Measurements from ENCODE around the gene PHACTR1.

PHACTR1 gene

DNA sequence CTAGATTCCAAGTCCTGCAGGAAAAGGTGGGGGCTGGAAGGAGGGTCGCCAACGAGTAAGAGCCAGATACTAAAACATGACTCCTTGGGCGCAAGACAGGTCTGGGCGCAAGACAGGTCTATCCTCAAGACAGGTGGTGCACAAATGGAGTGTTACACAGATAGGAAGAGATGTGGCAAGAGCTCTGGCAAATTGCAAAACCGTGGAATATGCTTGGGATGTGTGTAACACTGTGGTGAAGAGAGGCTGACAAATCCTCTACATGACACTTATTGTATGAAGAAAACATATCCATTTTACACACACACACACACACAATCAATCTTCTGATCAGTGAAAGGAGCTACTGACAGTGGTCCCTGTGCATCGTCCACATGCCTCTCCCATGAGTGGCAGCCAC is 534.1 kb downstream of the PHACTR1 start:
- no peak for DNase-seq

DNA sequence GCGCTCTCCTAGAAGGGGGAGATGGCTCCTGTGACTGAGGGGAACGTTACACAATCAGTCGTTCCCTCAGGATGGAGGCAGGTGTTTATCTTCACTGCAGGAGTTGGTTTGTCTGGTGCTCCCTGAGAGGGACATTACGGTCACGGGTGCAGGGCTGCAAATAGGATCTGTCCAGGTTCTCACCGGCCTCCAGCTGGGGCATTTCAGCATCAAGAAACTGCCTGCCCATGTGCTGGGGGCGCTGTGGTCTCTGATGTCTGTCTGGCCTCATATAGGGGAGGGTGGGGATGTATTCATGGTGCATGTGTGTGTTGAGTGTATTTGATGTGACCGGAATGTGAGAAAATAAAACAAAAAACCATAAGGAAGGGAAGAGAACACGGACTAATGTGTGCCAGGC is 534.7 kb downstream of the PHACTR1 start:
- no peak for DNase-seq

DNA sequence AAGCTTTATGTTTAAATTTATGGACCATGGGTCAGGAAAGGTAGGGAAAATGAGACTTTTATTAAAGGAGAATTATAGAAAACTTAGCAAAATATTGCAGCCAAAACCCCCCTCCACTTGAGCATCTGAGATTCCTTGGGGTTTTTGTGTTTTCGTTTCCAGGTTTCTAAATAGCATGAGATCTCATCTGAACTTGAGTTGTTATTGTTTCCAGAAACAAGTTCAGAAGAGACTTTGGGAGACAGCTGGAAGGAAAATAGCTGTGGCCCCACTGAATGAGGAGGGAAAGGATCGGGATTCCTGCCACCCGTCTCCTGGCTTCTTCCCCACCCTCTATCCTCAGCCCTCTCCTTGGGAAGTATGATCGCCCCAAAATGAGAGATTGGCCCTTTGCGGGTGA is 536.2 kb downstream of the PHACTR1 start:
- DNase-seq, result no peak

DNA sequence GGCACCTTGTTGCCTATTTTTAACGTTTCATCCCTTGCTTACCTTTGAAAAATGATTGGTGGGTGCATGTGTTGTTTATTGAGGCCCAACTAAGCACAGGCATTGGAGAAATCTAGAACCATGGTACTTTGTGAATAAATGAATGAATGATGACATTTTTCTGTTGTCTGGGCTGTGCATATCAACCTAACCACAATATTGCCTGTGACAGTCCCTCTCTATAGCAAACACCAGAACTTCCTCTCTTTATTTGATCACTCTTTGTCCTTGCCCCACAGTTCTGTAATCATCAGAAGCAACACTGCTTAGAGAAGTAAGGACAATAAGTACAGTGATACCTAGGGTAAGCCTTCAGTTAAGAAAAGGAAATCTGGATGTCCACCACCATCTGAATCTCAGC is 536.7 kb downstream of the PHACTR1 start:
- no peak for DNase-seq

DNA sequence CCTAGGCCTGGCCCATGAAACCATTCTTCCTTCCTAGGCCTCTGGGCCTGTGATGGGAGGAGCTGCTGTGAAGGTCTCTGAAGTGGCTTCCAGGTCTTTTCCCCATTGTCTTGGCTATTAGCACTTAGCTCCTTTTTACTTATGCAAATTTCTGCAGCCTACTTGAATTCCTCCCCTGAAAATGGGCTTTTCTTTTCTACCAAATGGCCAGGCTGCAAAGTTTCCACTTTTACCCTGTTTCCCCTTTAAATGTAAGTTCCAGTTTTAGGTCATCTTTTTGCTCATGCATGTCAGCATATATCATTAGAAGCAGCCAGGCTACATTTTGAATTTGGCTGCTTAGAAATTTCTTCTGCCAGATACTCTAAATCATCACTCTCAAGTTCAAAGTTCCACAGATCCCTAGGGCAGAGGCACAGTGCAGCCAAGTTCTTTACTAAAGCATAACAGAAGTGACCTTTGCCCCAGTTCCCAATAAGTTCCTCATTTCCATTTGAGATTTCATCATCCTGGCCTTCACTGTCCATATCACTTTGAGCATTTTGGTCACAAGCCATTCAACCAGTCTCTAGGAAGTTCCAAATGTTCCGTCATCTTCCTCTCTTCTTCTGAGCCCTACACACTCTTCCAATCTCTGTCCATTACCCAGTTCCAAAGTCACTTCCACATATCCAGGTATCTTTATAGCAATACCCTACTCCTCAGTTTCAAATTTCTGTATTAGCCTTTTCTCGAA is 539.9 kb downstream of the PHACTR1 start:
- DNase-seq, result no peak

DNA sequence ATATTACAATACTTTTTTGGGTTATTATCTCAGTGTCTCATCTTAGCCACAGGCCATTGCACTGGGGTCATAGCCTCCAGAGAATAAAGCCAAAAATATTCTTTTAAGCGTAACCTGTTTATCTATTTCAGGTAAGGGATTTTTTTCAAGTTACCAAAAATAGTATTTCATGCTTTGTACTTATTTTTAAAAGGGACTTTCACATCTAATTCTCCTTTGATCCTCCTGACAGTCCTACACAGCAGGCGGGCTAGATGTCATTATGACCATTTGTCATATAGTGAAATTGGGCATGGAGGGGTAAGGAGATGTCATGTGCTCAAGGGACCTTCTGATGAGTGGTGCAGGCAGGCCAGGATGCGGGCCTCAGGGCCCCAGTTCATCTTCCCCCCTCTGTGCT is 542.8 kb downstream of the PHACTR1 start:
- no peak for DNase-seq

DNA sequence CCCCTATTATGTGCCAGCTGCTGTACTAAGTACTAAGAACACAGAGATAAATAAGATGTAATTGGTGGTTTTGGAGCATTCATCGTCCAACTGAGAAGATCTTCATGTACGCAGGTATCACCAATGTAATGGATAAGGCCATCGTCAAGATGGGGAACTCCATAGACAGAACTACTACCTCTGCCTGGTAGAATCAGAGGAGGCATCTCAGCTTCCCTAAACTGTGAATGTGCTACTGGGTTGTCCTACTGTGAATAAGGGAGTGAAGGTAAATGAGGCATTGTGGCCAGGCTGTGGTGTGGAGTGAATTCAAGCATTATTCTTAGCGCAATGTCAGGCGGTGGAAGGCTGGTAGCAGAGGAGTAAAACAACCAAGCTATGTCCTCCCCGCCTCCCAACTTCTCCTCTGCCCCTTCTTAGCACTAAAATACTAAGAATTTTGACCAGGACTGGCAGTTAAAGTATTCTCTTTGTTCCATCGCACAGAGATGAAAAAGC is 543.6 kb downstream of the PHACTR1 start:
- DNase-seq, result no peak

DNA sequence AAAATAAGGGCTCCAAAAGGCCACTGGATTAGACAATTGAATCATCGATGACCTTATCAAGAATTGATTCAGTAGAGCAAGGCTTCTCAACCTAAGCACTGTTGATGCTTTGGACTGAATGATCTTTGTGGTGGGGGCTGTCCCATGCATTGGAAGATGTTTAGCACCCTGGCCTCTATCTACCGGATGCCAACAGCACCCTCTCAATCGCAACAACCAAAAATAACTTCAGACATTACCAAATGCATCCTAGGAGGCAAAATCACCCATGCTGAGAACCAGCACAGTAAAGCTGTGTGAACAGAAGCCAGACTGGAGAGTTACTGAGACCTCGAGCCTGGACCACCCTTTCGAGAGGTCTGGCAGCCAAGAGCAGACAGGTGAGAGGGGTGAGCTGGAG is 544.3 kb downstream of the PHACTR1 start:
- no peak for DNase-seq

DNA sequence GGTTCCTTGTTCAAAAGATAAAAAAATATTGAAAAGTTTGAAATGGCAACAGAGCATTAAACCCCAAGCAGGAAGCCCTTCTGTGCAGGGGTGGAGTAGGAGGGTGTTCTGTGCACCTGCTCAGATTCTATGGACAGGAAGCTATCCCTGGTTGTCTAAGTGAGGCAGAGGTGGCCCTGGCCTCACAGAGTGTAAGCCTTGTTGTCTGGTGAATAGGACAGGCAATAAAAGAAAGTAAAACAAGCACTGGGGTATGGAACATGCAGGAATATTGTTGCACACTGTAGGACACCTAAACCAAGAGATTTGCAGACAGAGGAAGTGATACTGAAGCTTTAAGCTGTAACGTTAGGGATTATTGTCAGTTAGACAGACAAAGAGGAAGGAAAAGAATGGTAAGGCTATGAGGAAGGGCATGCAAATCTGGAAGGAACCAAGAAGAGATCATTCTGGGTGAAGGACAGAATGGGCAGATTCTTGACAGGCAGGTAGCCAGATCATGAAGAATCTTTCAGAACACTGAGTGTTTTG is 545.0 kb downstream of the PHACTR1 start:
- no peak for DNase-seq

DNA sequence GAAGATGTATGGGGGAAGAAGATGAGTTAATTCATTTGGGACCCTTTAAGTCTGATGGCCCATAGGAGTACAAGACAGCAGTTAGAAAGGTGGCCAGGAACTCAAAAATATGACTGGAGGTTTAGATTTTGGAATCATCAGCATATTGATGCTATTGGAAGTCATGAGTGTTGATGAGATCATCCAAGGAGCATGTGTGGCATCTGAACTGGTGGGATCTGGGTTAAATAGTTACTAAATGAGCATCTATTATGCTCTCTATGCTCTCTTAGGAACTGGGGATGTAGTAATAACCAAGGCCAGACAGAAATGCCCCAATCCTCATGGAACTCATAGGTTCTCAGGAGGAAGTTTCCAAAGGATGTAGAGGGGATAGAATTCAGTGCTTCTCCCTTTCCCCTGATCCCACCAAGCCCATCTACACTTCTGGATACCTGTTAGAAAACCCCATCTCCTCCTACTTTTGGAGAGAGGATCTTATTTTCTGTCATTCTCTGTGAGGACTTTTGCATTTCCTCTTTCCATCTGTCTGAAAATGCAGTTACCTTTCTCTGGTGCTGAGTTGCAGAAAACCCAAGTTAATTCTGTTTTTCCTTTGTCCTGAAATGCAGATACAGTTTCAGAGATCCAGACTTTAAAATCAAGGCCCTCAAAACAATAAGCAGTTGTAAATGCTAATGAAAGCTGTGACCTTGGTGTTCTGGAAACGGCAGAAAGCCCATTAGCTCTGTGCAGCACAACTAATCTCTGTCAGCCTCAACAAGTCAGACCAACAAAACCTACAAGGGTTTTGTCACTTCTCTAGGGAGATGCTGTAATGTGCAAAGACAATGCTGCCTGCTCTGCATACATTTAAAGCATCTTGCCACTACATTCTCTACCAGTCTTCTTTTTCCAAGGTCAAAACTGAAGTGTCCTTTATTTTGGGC is 546.0 kb downstream of the PHACTR1 start:
- no peak for DNase-seq

DNA sequence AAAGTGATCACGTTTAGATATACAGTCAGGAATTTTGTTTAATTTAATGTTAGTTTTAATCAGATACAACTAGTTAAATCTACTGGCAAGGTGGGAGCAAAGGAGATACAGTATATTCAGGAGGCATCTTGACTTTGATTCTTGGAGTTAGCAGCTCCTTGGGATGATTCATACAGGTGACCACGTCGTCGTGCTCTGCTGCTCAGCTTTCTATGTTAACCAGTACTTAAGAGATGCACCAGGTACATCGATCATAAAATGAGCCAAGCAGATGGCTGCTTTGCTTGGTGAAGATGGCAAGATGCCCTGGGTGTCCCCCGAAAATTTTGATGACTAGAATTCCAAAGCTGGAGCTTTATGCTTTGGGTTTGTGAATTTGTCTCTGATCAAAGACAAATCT is 547.1 kb downstream of the PHACTR1 start:
- no peak for DNase-seq

DNA sequence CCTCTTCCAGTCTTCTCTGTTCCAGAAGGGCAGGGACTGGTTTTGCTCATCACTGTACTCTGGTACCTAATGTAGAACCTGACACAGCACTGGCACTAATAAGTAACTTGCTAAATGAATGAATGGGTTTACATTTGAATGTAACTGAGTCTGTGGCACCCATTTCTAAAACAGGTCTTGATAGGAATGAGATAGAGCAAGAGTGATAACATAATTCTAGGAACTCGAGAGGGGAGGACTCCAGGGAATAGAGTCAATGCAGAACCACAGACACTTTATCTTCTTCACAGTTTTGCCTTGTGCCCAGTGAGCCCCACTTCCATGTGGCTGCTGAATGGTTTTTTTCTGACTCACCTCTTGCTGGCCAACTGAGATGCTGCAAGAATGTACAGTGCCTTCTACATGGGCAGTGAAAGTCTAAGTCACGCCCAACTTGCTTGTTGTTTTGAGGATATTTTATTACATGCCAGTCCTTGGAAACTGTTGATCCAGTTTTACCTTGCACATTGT is 550.6 kb downstream of the PHACTR1 start:
- DNase-seq, result no peak

DNA sequence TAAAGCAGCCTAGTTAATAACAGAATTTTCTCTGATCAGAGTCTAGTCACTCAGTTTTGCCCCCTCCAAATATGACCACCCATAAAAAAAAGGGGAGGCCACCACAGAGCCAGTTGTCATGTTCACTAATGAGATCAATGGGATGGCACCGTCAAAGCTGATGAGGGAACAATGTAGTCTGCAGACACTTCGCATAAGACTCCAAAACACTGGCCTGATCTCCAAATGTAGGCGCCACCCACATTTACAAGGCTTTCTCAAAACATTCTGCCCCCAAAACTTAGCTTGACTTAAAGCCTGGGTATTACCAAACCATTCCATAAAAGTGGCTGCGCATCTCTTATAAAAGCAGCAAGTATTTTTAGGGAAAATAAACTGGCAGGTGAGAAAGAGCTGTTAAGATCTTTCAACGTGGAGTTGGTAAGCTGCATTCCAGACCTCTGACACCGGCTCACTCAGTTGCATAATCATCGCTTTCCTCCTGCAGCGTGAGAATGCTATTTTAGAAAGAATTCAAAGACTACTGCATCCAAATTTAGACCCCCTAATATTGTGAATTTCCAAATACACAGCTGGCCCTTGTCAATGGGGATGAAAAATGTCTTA is 552.4 kb downstream of the PHACTR1 start:
- no peak for DNase-seq

DNA sequence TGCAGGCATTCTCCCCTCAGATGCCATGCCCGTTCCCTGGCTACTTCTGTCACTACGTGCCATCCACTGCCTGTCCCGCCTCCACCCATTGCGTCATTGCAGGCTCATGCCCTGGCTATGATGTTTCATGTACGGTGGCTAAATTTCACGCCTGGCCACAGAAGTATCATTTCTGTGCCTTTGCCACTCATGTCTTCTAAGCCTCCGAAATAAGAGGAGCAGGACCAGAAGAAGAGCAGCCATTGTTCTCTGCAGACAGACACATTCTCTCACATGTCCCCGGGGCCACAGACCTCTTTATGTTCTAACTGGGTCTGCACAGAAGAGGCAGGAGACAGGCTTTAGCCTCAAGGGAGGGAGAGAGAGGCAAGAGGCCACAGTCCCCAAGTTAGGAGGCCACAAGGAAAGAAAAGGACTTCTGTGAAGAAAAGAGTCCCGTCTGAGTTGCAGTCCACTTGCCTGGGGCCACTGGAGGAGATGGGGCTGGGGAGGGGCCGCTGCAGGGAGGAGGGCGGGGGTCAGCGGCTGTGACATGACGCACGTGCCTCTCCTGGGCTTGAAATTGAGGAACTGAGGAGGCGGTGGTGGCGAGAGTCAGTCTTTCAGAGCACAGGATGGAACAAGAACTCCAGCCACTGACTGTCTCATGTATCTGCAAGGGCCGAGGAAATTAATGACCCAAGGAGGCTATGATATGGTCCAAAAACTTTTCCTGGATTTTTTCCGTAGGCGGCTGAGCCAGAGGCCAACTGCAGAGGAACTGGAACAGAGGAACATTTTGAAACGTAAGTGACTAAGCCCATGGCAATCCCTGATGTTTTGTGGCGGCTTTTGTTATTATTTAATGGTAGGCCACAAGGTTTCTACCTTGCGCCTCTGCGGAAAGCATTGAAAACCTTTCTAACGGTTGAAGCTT is 555.8 kb downstream of the PHACTR1 start:
- DNase-seq, result no peak

DNA sequence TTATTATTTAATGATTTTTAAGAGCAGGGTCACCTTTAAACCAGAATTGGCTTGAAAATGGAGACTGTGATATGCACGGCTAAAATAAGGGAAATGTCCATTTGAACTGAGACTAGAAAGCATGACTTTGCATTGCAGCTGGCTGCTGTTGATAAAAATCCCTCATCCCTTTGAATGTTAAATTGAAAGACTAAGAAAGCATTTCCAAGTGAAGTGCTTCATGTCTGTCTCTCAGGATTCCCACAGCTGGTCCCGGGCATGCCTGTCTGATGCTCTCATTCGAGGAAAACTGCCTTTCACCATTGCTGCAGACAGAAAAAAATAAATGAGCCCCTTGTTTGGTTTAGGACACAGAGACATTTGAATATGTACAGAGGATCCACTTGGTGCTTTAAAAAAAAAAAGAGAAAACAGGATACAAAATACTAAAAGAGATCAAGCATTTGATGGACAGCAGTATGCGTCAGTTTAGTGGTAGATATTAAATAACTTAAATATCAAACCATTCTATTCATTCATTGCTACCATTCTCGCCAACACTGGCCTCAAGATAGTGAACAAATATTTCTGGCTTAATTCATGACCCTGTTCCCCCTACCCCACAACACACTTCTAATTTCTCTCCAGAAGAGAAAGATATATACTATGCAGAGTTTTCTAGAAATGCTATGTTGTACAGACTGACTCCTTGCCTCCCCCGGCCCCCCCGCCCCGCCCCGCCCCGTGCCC is 556.8 kb downstream of the PHACTR1 start:
- DNase-seq, result no peak

DNA sequence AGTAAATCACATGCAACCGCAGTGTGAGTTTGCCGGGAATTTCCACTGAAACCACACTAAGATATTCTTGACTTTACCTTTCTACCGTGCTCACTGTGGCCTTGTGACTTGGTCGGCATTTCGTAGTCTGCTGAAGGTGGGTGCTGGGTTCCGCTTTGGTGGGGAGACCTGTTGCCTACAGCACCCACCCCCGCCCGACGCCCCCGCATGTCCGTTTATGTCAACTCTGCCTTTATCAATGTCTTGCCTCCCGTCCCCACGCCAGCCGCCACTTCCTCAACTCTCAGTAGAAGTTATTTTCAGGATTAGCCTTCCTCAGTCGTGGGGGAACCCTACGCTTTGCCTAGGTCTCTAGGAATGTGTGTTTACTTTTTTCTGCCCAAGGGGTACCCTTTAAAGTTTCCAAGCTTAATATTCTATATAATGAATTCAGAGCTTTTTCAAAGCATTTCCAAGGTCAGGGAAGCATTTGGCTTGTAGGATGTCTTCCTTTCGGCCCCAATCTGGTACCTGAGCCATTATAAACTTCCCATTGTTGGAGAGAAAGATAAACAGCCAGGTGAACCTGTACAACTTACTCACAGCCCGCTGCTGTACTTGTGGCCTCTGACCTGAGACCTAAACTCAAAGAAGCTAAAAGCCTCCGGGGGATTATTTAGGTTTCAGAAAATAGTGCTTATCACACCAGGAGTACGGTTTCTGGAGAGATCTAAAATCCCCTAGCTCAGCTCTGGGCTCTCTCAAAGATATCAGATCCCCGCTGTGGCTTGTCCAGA is 557.6 kb downstream of the PHACTR1 start:
- DNase-seq, result no peak

DNA sequence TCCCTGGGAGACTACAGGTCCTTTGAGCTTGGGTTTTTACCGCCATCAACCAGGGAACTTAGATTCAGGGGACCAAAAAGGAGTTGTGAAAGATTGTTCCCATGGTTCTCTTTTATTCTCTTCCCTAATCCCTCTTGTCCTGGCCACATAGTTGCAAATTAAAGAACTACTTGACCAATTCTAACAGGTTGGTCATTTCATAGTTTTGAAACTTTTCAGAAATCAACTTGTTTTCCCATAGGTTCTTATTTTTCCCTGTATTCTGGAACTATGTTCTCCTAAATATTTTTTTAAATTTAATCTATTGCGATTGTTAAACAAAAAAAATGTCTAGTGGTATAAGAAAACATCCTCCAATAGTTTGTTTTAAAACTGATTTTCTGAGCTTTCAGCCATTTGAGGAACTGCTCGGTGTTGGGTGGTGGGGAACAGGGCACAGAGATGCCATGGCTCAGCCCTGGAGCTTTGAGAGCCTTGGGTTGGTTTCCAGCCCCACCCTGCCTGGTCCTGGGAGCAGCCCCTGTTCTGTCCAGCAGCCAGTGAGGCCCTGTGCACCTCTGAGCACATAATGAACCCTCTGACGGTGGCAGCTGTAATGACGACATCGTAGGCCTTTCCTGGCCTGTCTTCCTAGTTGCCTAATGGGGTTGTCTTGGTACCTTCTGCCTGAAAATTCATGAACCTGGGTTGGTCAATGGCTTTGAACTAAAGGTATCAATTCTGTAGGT is 558.3 kb downstream of the PHACTR1 start:
- DNase-seq, result no peak

DNA sequence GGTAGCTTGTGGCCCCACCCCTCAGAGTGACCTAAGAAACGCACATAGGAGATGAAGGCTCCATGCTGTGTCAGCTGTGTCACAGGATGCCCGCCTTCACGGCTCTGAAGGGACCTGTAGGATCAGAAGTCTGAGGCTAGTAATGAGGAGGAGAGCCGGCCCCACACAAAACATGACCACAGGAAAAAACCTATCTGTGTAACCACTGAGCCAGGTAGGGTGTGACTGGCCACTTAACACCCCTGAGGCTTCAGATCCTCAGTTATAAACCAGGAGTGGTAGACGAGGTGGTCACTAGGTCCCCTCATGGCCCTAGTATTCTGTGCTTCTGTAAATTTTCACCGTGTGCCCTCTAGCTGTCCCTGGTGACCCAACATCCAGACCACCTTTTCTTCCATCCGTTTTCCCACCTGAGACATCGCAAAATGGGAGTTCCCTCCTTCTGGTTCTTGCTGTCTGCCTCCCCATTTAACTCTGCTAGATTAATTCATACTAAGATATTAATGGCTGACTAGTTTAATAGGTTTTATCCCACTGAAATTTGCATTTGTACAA is 558.9 kb downstream of the PHACTR1 start:
- DNase-seq, result no peak

DNA sequence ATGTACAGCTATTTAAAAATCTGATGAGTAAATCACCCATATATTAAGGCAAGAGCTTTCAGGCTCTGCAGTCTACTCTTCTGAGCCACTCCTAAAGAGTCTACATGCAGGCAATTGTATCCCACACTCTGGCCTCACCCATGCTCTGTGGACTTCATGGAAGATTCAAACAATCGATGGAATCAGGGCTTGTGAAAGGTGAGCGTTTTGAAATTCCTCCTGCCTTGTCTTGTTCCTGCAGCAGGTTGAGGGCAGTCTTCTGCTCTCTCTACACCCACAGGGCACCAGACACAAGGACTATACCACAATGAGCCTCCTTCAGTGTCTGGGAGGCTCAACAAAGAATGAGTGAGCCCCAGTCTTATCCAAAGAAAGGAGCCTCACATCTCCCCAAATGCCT is 560.7 kb downstream of the PHACTR1 start:
- no peak for DNase-seq
